Measurements from ENCODE around the gene SAP30L. TPM values are rescaled to one million over a fixed set of nuclear protein-coding genes. Genes with fewer than 3 reads are reported as not detected.
A peak's percentile ranks its signal among the peaks of the same experiment; 100 is the strongest.

SAP30L gene
- total RNA-seq (2022) (45.9 and 50.5 TPM in 2 replicates), Bru-seq, nascent RNA (percentile 72 among the genes with signal in this experiment), BruChase-seq, experiment 1, labeled RNA remaining after a 6-hour chase (percentile 95 among the genes with signal in this experiment), BruChase-seq, experiment 2, labeled RNA remaining after a 2-hour chase (percentile 86 among the genes with signal in this experiment)
- long read RNA-seq, full-length matches to known transcripts: 39 of 59 reads
- long read RNA-seq, partial matches to known transcripts: 0 of 59 reads
- long read RNA-seq, other reads (novel, unspliced or antisense): 20 of 59 reads

GRCh38 chr5:154445422-154446194 is at the start of gene SAP30L:
Gene SAP30L, plus strand, starts transcription at chr5:154445997. Its CDS starts 608 bp downstream, at chr5:154446605.
- H3K4me3 Mint-ChIP-seq (ENCODE audit: unreplicated experiment): peak within 1 kb of the TSS; percentile 99
- intact Hi-C loops (cut with micrococcal nuclease): loop anchor here (1.0 kb wide), 1 partner anchor 20 kb away; no protein-coding TSS in a partner anchor
- no peaks in the 10 kb centered on the region for H3K27me3 Mint-ChIP-seq (ENCODE audit: insufficient read depth, unreplicated experiment)
- POLR2A ChIA-PET: interaction anchor here (0.7 to 4.0 kb wide), 12 partner anchors 12 to 1259 kb away, joined by 3 to 34 read pairs (median 4); partner anchors contain the start of genes FAM114A2 and MFAP3
- BruUV-seq (replicated peaks): no TSS peak
- peaks cover 36% of the 10 kb centered on the region for H3K36me3 Mint-ChIP-seq (ENCODE audit: insufficient read depth, unreplicated experiment)
- CTCF ChIA-PET: interaction anchor here (0.6 to 1.7 kb wide), 4 partner anchors 14 to 21 kb away, joined by 3 to 8 read pairs (median 4); no protein-coding TSS in a partner anchor
- peak; percentile 98 for DNase-seq (ENCODE audit: unreplicated experiment)
- TF ChIP-seq CTCF (IDR thresholded peaks at IDR 0.05; ENCODE audit: unreplicated experiment): no peak
- H3K4me1 Mint-ChIP-seq (ENCODE audit: insufficient read depth, unreplicated experiment): peaks cover 47% of the 10 kb centered on the region
- no peaks in the 10 kb centered on the region for H3K9me3 Mint-ChIP-seq (ENCODE audit: unreplicated experiment)
- H3K27ac Mint-ChIP-seq (ENCODE audit: low read depth, unreplicated experiment): peak within 1 kb of the TSS; percentile 90

- Mint-ChIP-seq H3K4me3 (ENCODE audit: unreplicated experiment) (peak overlapping the region; percentile 37), H3K36me3 (ENCODE audit: insufficient read depth, unreplicated experiment) (peaks cover 18% of the 10 kb centered on the region), H3K9me3 (ENCODE audit: unreplicated experiment) (no peaks in the 10 kb centered on the region), H3K27ac (ENCODE audit: low read depth, unreplicated experiment) (no peak overlapping the region), H3K4me1 (ENCODE audit: insufficient read depth, unreplicated experiment) (peaks cover 34% of the 10 kb centered on the region), H3K27me3 (ENCODE audit: insufficient read depth, unreplicated experiment) (no peaks in the 10 kb centered on the region)
- BruUV-seq (replicated peaks): no TSS peak
- DNase-seq (ENCODE audit: unreplicated experiment): no peak
- TF ChIP-seq CTCF (IDR thresholded peaks at IDR 0.05; ENCODE audit: unreplicated experiment): no peak
- intact Hi-C loops (cut with micrococcal nuclease): no loop called here
- CTCF ChIA-PET: interaction anchor here (1.0 to 2.5 kb wide), 6 partner anchors 8 to 323 kb away, joined by 3 to 18 read pairs (median 6); no protein-coding TSS in a partner anchor
- POLR2A ChIA-PET: interaction anchor here (0.8 to 3.7 kb wide), 7 partner anchors 24 to 205 kb away, joined by 3 to 22 read pairs (median 14); partner anchors contain the start of gene GALNT10
These were observed 49.7 kb upstream of the SAP30L start for GRCh38 chr5:154396128-154396527.

- no peak for TF ChIP-seq CTCF (IDR thresholded peaks at IDR 0.05; ENCODE audit: unreplicated experiment)
- POLR2A ChIA-PET: interaction anchor here (1.0 kb wide), 2 partner anchors 207 to 359 kb away, joined by 3 to 4 read pairs; partner anchors contain the start of genes FAM114A2, GALNT10 and MFAP3
- Mint-ChIP-seq H3K4me1 (ENCODE audit: insufficient read depth, unreplicated experiment) (peaks cover 29% of the 10 kb centered on the region), H3K27me3 (ENCODE audit: insufficient read depth, unreplicated experiment) (no peaks in the 10 kb centered on the region), H3K9me3 (ENCODE audit: unreplicated experiment) (no peaks in the 10 kb centered on the region), H3K4me3 (ENCODE audit: unreplicated experiment) (no peak overlapping the region), H3K36me3 (ENCODE audit: insufficient read depth, unreplicated experiment) (peaks cover 14% of the 10 kb centered on the region), H3K27ac (ENCODE audit: low read depth, unreplicated experiment) (no peak overlapping the region)
- CTCF ChIA-PET: interaction anchor here (0.6 to 2.6 kb wide), 10 partner anchors 11 to 326 kb away, joined by 3 to 13 read pairs (median 4); partner anchors contain the start of gene GALNT10
- no peak for DNase-seq (ENCODE audit: unreplicated experiment)
- no TSS peak for BruUV-seq (replicated peaks)
- intact Hi-C loops (cut with micrococcal nuclease): no loop called here
These were observed 48.0 kb upstream of the SAP30L start for GRCh38 chr5:154397652-154398406.
